Measurements from ENCODE around the gene FAM229A. TPM values are rescaled to one million over a fixed set of nuclear protein-coding genes. Genes with fewer than 3 reads are reported as not detected.

The FAM229A gene
- total RNA-seq, 2 experiments from 2014 or later: 17.4 to 17.6 TPM

- POLR2A ChIA-PET: interaction anchor here (0.6 to 1.6 kb wide), 11 partner anchors 11 to 1067 kb away, joined by 3 to 10 read pairs (median 5); partner anchors contain the start of genes CCDC28B, HDAC1, KPNA6 and MARCKSL1
- Mint-ChIP-seq H3K4me3 (peak overlapping the region; percentile 100), H3K27ac (peak overlapping the region; percentile 99), H3K27me3 (peaks cover under 1% of the 10 kb centered on the region), H3K4me1 (peaks cover 10% of the 10 kb centered on the region), H3K9me3 (no peaks in the 10 kb centered on the region), H3K36me3 (no peaks in the 10 kb centered on the region)
- no peak for DNase-seq
- ATAC-seq (ENCODE audit: low read depth): peak; percentile 7
These were observed 31.5 kb upstream of the FAM229A start for GRCh38 chr1:32393832-32394140.

GRCh38 chr1:32393136-32393535, 30.9 kb upstream of the FAM229A start:
- no peaks in the 10 kb centered on the region for H3K9me3 Mint-ChIP-seq
- peaks cover 10% of the 10 kb centered on the region for H3K4me1 Mint-ChIP-seq
- H3K27me3 Mint-ChIP-seq: no peaks in the 10 kb centered on the region
- no peak overlapping the region for H3K27ac Mint-ChIP-seq
- POLR2A ChIA-PET: no interaction called here
- peak overlapping the region; percentile 100 for H3K4me3 Mint-ChIP-seq
- ATAC-seq (ENCODE audit: low read depth) (no peak), DNase-seq (no peak)
- no peaks in the 10 kb centered on the region for H3K36me3 Mint-ChIP-seq

- H3K4me1 Mint-ChIP-seq: peaks cover 10% of the 10 kb centered on the region
- ATAC-seq (ENCODE audit: low read depth) (no peak), DNase-seq (no peak)
- POLR2A ChIA-PET: no interaction called here
- no peaks in the 10 kb centered on the region for H3K36me3 Mint-ChIP-seq
- H3K9me3 Mint-ChIP-seq: no peaks in the 10 kb centered on the region
- H3K4me3 Mint-ChIP-seq: no peak overlapping the region
- H3K27ac Mint-ChIP-seq: no peak overlapping the region
- H3K27me3 Mint-ChIP-seq: no peaks in the 10 kb centered on the region
These were observed 30.0 kb upstream of the FAM229A start for GRCh38 chr1:32392325-32392724.

DNA sequence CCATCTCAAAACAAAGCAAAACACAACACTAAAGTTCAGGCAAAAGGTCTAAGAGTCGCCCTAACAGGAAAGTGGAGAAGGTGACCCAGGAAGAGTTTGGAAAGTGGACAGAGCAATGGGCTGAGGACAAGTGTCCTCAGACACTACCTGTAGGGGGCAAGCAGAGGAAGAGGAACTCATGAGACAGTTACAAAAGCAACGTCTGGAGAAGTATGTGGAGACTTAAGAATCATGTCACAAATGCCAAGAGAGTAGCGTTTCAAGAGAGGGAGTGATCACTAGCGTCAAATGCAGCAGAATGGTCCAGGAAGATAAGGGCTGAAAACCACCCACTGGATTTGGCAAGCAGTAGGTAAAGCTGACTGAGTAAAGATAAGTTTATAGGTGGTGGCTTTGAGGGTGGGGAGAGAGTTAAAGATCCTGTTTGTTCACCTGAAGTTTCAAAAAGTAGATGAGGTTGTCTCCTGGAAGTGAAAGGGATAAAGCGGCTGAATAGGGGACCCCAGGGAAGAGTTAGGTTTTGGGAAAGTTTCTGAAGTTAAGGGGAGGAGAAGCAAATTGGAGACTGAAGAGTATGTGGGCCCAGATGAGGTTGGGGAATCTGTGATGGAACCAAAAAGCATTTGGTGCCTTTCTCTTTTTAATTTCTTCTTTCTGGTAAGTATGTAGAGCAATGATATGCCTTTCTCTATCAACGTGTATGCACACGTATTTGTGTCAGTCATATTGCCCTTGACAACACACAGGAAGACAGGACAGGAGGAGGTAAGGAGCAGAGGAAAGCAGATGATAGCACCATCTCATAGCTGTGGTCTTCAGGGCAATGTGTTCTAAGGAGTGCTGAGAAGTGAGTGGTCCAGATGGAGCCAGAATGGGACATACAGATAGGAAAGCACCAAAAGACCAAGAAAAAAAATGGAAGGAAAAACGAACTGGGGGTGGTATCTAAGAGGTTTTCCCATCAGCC, 28.9 kb upstream of the FAM229A start:
- no peaks in the 10 kb centered on the region for H3K27me3 Mint-ChIP-seq
- H3K4me1 Mint-ChIP-seq: peaks cover 10% of the 10 kb centered on the region
- DNase-seq (no peak), ATAC-seq (ENCODE audit: low read depth) (no peak)
- no peak overlapping the region for H3K4me3 Mint-ChIP-seq
- H3K36me3 Mint-ChIP-seq: peaks cover 3% of the 10 kb centered on the region
- POLR2A ChIA-PET: interaction anchor here (0.5 kb wide), 1 partner anchor 133 kb away, joined by 3 read pairs; no protein-coding TSS in a partner anchor
- no peaks in the 10 kb centered on the region for H3K9me3 Mint-ChIP-seq
- no peak overlapping the region for H3K27ac Mint-ChIP-seq

DNA sequence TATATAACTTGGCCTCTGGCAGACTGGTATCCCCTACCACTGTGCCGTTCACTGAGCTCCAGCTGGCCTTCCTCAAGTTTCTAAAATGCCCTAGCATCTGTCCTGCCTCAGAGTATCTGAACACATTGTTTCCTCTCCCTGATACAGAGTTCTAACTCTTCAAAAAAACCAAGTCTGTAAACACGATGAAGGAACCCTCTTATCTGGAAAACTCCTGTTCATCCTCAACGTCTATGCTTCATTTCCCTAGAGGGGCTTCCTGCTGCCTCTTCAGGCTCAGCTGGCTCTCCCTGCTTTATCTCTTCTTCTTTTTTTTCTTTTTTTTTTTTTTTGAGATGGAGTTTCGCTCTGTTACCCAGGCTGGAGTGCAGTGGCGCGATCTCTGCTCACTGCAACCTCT, 26.4 kb upstream of the FAM229A start:
- H3K4me3 Mint-ChIP-seq: no peak overlapping the region
- DNase-seq (no peak), ATAC-seq (ENCODE audit: low read depth) (no peak)
- H3K36me3 Mint-ChIP-seq: peaks cover 6% of the 10 kb centered on the region
- H3K27me3 Mint-ChIP-seq: no peaks in the 10 kb centered on the region
- POLR2A ChIA-PET: interaction anchor here (0.6 kb wide), 1 partner anchor 67 kb away, joined by 3 read pairs; no protein-coding TSS in a partner anchor
- H3K27ac Mint-ChIP-seq: no peak overlapping the region
- no peaks in the 10 kb centered on the region for H3K9me3 Mint-ChIP-seq
- H3K4me1 Mint-ChIP-seq: peaks cover 7% of the 10 kb centered on the region

GRCh38 chr1:32386676-32387392, 24.5 kb upstream of the FAM229A start:
- H3K4me3 Mint-ChIP-seq: no peak overlapping the region
- H3K36me3 Mint-ChIP-seq: peaks cover 6% of the 10 kb centered on the region
- ATAC-seq (ENCODE audit: low read depth) (no peak), DNase-seq (no peak)
- H3K27ac Mint-ChIP-seq: no peak overlapping the region
- no peaks in the 10 kb centered on the region for H3K27me3 Mint-ChIP-seq
- POLR2A ChIA-PET: interaction anchor here (0.6 to 0.7 kb wide), 4 partner anchors 51 to 617 kb away, joined by 3 to 5 read pairs (median 4); partner anchors contain the start of genes MARCKSL1 and RBBP4
- H3K4me1 Mint-ChIP-seq: no peaks in the 10 kb centered on the region
- H3K9me3 Mint-ChIP-seq: no peaks in the 10 kb centered on the region

- DNase-seq (no peak), ATAC-seq (ENCODE audit: low read depth) (no peak)
- H3K9me3 Mint-ChIP-seq: no peaks in the 10 kb centered on the region
- no peaks in the 10 kb centered on the region for H3K4me1 Mint-ChIP-seq
- peaks cover 11% of the 10 kb centered on the region for H3K36me3 Mint-ChIP-seq
- POLR2A ChIA-PET: no interaction called here
- no peaks in the 10 kb centered on the region for H3K27me3 Mint-ChIP-seq
- H3K4me3 Mint-ChIP-seq: no peak overlapping the region
- no peak overlapping the region for H3K27ac Mint-ChIP-seq
These were observed 17.8 kb upstream of the FAM229A start for GRCh38 chr1:32380057-32380456.

DNA sequence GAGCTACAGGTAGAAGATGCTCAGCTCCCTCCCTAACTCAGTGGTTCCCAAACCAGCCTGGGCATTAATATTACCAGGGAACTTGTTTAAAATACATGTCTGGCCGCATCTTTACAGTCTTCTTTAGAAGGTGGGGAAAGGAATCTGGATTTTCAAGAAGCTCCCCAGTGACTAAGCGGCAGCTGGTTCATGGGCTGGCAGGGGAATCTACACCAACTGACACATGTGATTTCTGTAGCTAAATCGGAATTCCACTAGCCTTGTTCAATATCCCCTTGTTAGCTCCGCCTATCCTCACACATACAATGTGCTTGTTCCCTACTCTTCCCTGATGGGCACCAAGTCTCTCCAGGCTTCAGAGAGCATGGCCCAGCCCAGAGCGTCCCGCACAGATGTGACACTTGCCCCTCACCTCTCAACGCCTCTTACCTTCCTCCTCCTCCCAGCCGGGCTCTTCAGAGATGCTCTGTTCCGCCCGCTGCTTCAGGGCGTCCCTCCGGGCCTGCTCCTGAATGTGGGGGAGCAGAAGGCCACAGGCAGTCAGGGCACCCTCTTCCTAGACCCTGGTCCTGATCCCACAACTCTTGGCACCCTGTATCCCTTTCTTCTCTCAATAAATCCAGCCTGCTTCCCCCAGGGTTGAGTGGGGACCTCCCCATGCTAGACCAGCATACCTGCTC, 15.4 kb upstream of the FAM229A start:
- Mint-ChIP-seq H3K9me3 (no peaks in the 10 kb centered on the region), H3K27ac (no peak overlapping the region), H3K36me3 (peaks cover 8% of the 10 kb centered on the region), H3K4me3 (no peak overlapping the region), H3K4me1 (peaks cover 2% of the 10 kb centered on the region), H3K27me3 (no peaks in the 10 kb centered on the region)
- POLR2A ChIA-PET: no interaction called here
- DNase-seq (no peak), ATAC-seq (ENCODE audit: low read depth) (no peak)

- H3K36me3 Mint-ChIP-seq: peaks cover 10% of the 10 kb centered on the region
- H3K27ac Mint-ChIP-seq: no peak overlapping the region
- POLR2A ChIA-PET: no interaction called here
These were observed 13.9 kb upstream of the FAM229A start for GRCh38 chr1:32376199-32376598.

GRCh38 chr1:32373996-32374592, 11.8 kb upstream of the FAM229A start:
- Mint-ChIP-seq H3K4me1 (peaks cover 14% of the 10 kb centered on the region), H3K27me3 (no peaks in the 10 kb centered on the region), H3K9me3 (no peaks in the 10 kb centered on the region), H3K36me3 (peaks cover 9% of the 10 kb centered on the region), H3K27ac (no peak overlapping the region), H3K4me3 (no peak overlapping the region)
- POLR2A ChIA-PET: no interaction called here
- ATAC-seq (ENCODE audit: low read depth): no peak
- DNase-seq: no peak

More at GRCh38 chr1:32376199-32376598, 13.9 kb upstream of the FAM229A start:
- ATAC-seq (ENCODE audit: low read depth) (no peak), DNase-seq (no peak)
- no peaks in the 10 kb centered on the region for H3K9me3 Mint-ChIP-seq
- H3K4me1 Mint-ChIP-seq: peaks cover 14% of the 10 kb centered on the region
- H3K4me3 Mint-ChIP-seq: no peak overlapping the region
- H3K27me3 Mint-ChIP-seq: no peaks in the 10 kb centered on the region

DNA sequence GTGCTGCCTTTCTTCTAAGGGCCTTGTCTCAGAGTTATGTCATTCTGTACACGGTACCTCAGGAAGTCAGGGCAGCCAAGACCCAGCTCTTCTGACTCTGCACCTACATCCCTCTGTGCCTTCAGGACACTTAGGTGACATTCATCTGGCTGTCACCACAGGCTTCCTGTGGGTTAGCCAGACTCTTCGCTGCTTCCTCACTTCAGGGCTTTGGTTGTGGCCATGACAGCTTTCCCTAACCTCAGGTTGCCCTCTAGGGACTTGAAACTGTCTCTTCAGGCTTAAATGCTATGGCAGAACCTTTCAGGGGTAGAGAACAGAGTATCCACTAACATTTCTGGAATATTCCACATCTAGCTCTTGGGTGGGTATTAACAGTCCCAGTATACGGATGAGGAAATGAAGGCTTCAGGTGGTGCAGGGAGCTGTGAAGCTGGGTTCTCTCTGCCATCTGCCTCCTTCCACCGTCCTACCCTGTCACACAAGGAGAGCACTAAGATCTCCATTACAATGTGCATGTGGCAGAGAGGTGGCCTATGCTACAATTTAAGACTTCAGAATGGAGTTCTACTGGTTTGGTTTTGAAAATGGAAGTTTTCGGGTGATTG, 10.0 kb upstream of the FAM229A start:
- Mint-ChIP-seq H3K27ac (no peak overlapping the region), H3K27me3 (no peaks in the 10 kb centered on the region), H3K4me1 (peaks cover 14% of the 10 kb centered on the region), H3K36me3 (peaks cover 4% of the 10 kb centered on the region), H3K9me3 (no peaks in the 10 kb centered on the region), H3K4me3 (no peak overlapping the region)
- peak; percentile 61 for DNase-seq
- ATAC-seq (ENCODE audit: low read depth): peak; percentile 89
- POLR2A ChIA-PET: interaction anchor here (0.5 to 2.2 kb wide), 4 partner anchors 13 to 132 kb away, joined by 3 to 12 read pairs (median 4); partner anchors contain the start of gene MARCKSL1

DNA sequence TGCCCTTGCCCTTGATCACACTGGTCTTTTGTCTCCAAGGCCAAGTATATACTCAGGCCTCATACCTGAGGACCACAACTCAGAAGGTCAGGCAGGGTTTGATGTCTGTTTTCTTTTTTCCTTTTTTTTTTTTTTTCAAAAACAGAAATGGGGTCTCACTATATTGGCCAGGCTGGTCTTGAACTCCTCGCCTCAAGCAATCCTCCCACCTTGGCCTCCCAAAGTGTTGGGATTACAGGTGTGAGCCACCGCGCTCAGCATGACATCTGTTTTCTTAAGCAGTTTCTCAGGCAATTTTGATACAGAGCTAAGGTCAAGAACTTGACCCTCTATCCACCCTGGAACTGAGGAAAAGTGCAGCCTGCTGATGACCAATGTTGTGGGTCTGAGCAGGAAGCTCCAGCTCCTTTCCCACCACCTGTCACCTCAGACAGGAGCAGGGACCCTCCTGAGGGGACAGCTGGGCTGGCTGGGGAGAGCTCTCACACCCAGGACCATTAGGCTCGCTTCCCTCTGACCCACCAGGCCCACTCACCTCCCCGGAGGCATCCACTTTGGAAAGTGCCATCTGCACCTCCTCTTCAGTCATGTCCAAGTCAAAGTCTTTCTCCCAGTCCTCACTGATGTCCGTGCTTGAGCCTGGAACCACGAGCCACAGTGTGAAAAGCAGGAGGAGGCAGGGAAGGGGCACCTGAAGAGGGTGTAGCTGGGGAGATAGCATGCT, 5.8 kb upstream of the FAM229A start:
- POLR2A ChIA-PET: interaction anchor here (0.9 kb wide), 1 partner anchor 32 kb away, joined by 3 read pairs; the partner anchor contains the start of gene MARCKSL1
- Mint-ChIP-seq H3K4me3 (no peak overlapping the region), H3K27ac (no peak overlapping the region), H3K36me3 (peaks cover 5% of the 10 kb centered on the region), H3K4me1 (peaks cover 17% of the 10 kb centered on the region), H3K27me3 (no peaks in the 10 kb centered on the region), H3K9me3 (no peaks in the 10 kb centered on the region)
- no peak for DNase-seq
- no peak for ATAC-seq (ENCODE audit: low read depth)
